Measurements from ENCODE around the gene BBS9.

BBS9 gene

GRCh38 chr7:33634606-33635005, 505.2 kb downstream of the BBS9 start:
- H3K27me3 ChIP-seq (ENCODE audit: insufficient read depth, low read length, poor library complexity, severe bottlenecking): no peaks in the 10 kb centered on the region
- no peak overlapping the region for H3K4me3 ChIP-seq (ENCODE audit: low read length, poor library complexity, severe bottlenecking)
- no peaks in the 10 kb centered on the region for H3K79me2 ChIP-seq (ENCODE audit: insufficient read depth, low read length)
- no peaks in the 10 kb centered on the region for H3K36me3 ChIP-seq (ENCODE audit: insufficient read depth, low read length)
- no peaks in the 10 kb centered on the region for H3K9me3 ChIP-seq (ENCODE audit: insufficient read depth, low read depth, low read length)
- H3F3A ChIP-seq (ENCODE audit: low read depth): no peaks in the 10 kb centered on the region
- no peaks in the 10 kb centered on the region for H4K20me1 ChIP-seq (ENCODE audit: insufficient read depth, low read length, poor library complexity, severe bottlenecking)
- TF ChIP-seq EZH2phosphoT487 (IDR thresholded peaks at IDR 0.05; ENCODE audit: borderline replicate concordance): no peak
- H3K9ac ChIP-seq (ENCODE audit: low read depth, low read length, poor library complexity, severe bottlenecking): no peak overlapping the region
- no peak overlapping the region for H2AFZ ChIP-seq (ENCODE audit: low read length)
- H3K4me2 ChIP-seq (ENCODE audit: low read depth, low read length, poor library complexity, severe bottlenecking): no peak overlapping the region
- no peaks in the 10 kb centered on the region for H3K9me2 ChIP-seq (replicated peaks; ENCODE audit: low read depth, low read length)
- peaks cover 9% of the 10 kb centered on the region for H3K4me1 ChIP-seq (ENCODE audit: insufficient read depth, low read length, poor library complexity, severe bottlenecking)

GRCh38 chr7:33636359-33636758, 507.0 kb downstream of the BBS9 start:
- Histone ChIP-seq H3F3A (ENCODE audit: low read depth) (no peaks in the 10 kb centered on the region), H3K36me3 (ENCODE audit: insufficient read depth, low read length) (no peaks in the 10 kb centered on the region), H3K79me2 (ENCODE audit: insufficient read depth, low read length) (no peaks in the 10 kb centered on the region), H3K9ac (ENCODE audit: low read depth, low read length, poor library complexity, severe bottlenecking) (no peak overlapping the region), H4K20me1 (ENCODE audit: insufficient read depth, low read length, poor library complexity, severe bottlenecking) (no peaks in the 10 kb centered on the region), H3K9me3 (ENCODE audit: insufficient read depth, low read depth, low read length) (no peaks in the 10 kb centered on the region), H3K4me1 (ENCODE audit: insufficient read depth, low read length, poor library complexity, severe bottlenecking) (peaks cover 9% of the 10 kb centered on the region), H2AFZ (ENCODE audit: low read length) (no peak overlapping the region), H3K4me2 (ENCODE audit: low read depth, low read length, poor library complexity, severe bottlenecking) (no peak overlapping the region), H3K4me3 (ENCODE audit: low read length, poor library complexity, severe bottlenecking) (no peak overlapping the region), H3K9me2 (replicated peaks; ENCODE audit: low read depth, low read length) (no peaks in the 10 kb centered on the region), H3K27me3 (ENCODE audit: insufficient read depth, low read length, poor library complexity, severe bottlenecking) (no peaks in the 10 kb centered on the region)
- TF ChIP-seq CTCF (conservative IDR thresholded peaks at IDR 0.05; ENCODE audit: low read length) (no peak), EZH2phosphoT487 (IDR thresholded peaks at IDR 0.05; ENCODE audit: borderline replicate concordance) (no peak)

GRCh38 chr7:33639552-33640197, 510.3 kb downstream of the BBS9 start:
- Histone ChIP-seq H3K4me1 (ENCODE audit: insufficient read depth, low read length, poor library complexity, severe bottlenecking) (no peaks in the 10 kb centered on the region), H2AFZ (ENCODE audit: low read length) (no peak overlapping the region), H3K79me2 (ENCODE audit: insufficient read depth, low read length) (no peaks in the 10 kb centered on the region), H3K9me2 (replicated peaks; ENCODE audit: low read depth, low read length) (no peaks in the 10 kb centered on the region), H3F3A (ENCODE audit: low read depth) (no peaks in the 10 kb centered on the region), H3K4me3 (ENCODE audit: low read length, poor library complexity, severe bottlenecking) (no peak overlapping the region), H3K9me3 (ENCODE audit: insufficient read depth, low read depth, low read length) (no peaks in the 10 kb centered on the region), H3K36me3 (ENCODE audit: insufficient read depth, low read length) (no peaks in the 10 kb centered on the region), H3K27me3 (ENCODE audit: insufficient read depth, low read length, poor library complexity, severe bottlenecking) (no peaks in the 10 kb centered on the region), H3K4me2 (ENCODE audit: low read depth, low read length, poor library complexity, severe bottlenecking) (no peak overlapping the region), H4K20me1 (ENCODE audit: insufficient read depth, low read length, poor library complexity, severe bottlenecking) (no peaks in the 10 kb centered on the region), H3K9ac (ENCODE audit: low read depth, low read length, poor library complexity, severe bottlenecking) (no peak overlapping the region)
- no peak for TF ChIP-seq EZH2phosphoT487 (IDR thresholded peaks at IDR 0.05; ENCODE audit: borderline replicate concordance)
- TF ChIP-seq CTCF (conservative IDR thresholded peaks at IDR 0.05; ENCODE audit: low read length): no peak

- no peaks in the 10 kb centered on the region for H3K9me3 ChIP-seq (ENCODE audit: insufficient read depth, low read depth, low read length)
- H3K27me3 ChIP-seq (ENCODE audit: insufficient read depth, low read length, poor library complexity, severe bottlenecking): no peaks in the 10 kb centered on the region
- H3K4me2 ChIP-seq (ENCODE audit: low read depth, low read length, poor library complexity, severe bottlenecking): no peak overlapping the region
- no peaks in the 10 kb centered on the region for H3K36me3 ChIP-seq (ENCODE audit: insufficient read depth, low read length)
- no peaks in the 10 kb centered on the region for H3K79me2 ChIP-seq (ENCODE audit: insufficient read depth, low read length)
- no peaks in the 10 kb centered on the region for H3K9me2 ChIP-seq (replicated peaks; ENCODE audit: low read depth, low read length)
- no peak overlapping the region for H3K9ac ChIP-seq (ENCODE audit: low read depth, low read length, poor library complexity, severe bottlenecking)
- H2AFZ ChIP-seq (ENCODE audit: low read length): no peak overlapping the region
- no peaks in the 10 kb centered on the region for H3F3A ChIP-seq (ENCODE audit: low read depth)
- H4K20me1 ChIP-seq (ENCODE audit: insufficient read depth, low read length, poor library complexity, severe bottlenecking): no peaks in the 10 kb centered on the region
- no peak for TF ChIP-seq CTCF (conservative IDR thresholded peaks at IDR 0.05; ENCODE audit: low read length)
- no peak for TF ChIP-seq EZH2phosphoT487 (IDR thresholded peaks at IDR 0.05; ENCODE audit: borderline replicate concordance)
- no peak overlapping the region for H3K4me3 ChIP-seq (ENCODE audit: low read length, poor library complexity, severe bottlenecking)
- no peaks in the 10 kb centered on the region for H3K4me1 ChIP-seq (ENCODE audit: insufficient read depth, low read length, poor library complexity, severe bottlenecking)
Observed at GRCh38 chr7:33640741-33641140, 511.4 kb downstream of the BBS9 start.

All from Loucy (cell line).